ENCODE data around the gene AGO3.

GRCh38 chr1:36086529-36087232 lies 155.8 kb downstream of the AGO3 start:
- TF ChIP-seq CTCF (IDR thresholded peaks at IDR 0.05): no peak
- TF ChIP-seq POLR2A (IDR thresholded peaks at IDR 0.05): no peak
- TF ChIP-seq POLR2AphosphoS5 (IDR thresholded peaks at IDR 0.05): no peak
- TF ChIP-seq EP300 (IDR thresholded peaks at IDR 0.05): no peak
